HG03139 (cell line): Measurements from ENCODE around the gene FKBP1C.
"Not testable (repeated sequence)": the region's sequence is repeated elsewhere in the genome, so short reads cannot be mapped to it uniquely, and the experiment has no call there.

Experiments used
- ATAC-seq: cut with Tn5 transposase; IDR thresholded peaks from one replicate; pipeline ENCODE4 v1.9.1; 2021; ENCODE audit not compliant: unreplicated experiment

The FKBP1C gene

DNA sequence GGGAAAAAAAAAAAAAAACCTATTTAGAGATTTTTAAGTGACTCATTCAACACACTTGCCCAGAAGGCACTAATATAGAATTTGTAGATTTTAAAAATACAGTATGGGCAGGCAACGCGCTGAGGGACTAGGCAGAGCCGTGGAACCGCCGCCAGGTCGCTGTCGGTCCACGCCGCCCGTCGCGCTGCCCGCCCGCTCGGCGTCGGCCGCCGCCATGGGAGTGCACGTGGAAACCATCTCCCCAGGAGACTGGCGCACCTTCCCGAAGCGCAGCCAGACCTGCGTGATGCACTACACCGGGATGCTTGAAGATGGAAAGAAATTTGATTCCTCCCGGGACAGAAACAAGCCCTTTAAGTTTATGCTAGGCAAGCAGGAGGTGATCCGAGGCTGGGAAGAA is at the start of gene FKBP1C:
TSS of gene FKBP1C (plus strand) at position 127 of the 400 bp plus-strand sequence.
- not testable (repeated sequence) for ATAC-seq

GRCh38 chr6:63164047-63164803 is 47.0 kb upstream of the FKBP1C start:
- ATAC-seq = not testable (repeated sequence)

GRCh38 chr6:63174173-63174572 is 37.1 kb upstream of the FKBP1C start:
- no peak for ATAC-seq

DNA sequence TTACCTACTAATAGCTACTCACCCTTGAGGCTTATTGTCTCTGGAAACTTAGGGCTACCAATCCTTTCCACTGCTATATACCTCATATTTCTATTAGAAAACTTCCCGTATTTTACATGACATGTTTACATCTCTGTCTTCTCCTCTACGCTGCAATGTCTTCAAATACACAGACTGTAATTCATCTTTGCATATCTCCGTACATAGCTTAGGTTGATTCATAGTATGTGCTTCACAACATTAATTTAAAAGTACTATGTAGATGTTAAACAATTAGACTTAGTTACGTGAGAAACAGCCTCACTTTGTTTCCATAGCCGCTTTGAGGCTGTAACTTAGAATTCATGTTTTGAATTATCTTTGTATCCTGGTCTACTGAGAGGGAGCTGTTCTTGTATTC is 35.1 kb upstream of the FKBP1C start:
- no peak for ATAC-seq

- ATAC-seq = no peak
These were observed 30.9 kb upstream of the FKBP1C start for GRCh38 chr6:63180367-63180766.

GRCh38 chr6:63186970-63187369 is 24.3 kb upstream of the FKBP1C start:
- no peak for ATAC-seq

DNA sequence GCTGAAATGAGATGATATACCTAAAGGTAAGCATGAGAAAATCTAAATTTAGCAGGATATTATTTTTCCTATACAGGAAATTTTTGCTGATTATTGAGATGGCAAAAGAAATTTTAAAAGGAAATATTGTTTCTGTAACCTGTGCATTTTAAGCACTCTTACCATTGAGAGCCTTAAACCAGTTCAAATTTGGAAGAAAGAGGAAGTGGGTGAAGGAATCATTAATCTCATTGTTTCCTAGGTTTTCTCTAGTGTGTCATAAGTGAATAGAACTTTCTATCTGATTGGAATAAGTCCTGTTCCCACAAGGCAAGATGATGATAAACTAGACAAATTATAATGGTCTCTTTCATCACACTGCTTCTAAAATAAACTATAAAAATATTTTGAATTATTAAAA is 22.4 kb upstream of the FKBP1C start:
- no peak for ATAC-seq

DNA sequence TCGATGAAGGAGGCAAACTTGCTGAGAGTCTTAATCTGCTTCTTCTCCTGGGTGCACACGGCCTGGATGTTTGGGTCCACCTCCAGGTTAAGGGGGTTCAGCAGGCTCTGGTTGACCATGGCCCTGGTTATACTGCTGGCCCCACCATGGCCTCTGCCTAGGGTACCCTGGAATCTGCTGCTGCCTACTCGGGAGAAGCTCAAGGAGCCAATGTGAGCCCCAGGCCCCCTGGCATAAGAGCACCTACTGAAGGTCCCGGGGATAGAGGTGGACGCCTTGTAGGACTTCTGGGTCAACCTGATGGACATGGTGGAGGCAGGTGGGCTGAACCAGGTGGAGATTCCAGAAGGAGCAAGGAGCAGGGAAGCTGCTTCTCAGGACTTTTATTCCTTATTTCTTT is 17.9 kb upstream of the FKBP1C start:
- no peak for ATAC-seq

GRCh38 chr6:63197741-63198140 is 13.5 kb upstream of the FKBP1C start:
- ATAC-seq = no peak

DNA sequence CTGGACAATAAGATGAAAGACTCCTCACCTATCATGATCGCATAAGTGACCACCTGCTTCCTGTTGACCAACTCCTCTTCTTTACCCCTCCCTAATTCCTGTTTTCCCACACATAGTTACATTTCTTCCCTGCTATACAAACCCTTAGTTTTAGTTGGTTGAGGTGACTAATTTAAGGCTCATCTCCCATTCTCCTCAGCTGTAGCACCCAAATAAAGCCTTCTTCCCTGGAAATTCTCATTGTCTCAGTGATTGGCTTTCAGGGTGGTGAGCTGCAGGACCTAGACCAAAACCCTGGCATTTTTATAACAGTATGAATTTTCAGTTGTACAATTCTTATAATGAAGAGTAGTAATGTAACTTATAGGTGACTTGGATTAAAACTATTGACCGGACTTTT is 2.1 kb downstream of the FKBP1C start:
- no peak for ATAC-seq

- no peak for ATAC-seq
These were observed 3.5 kb downstream of the FKBP1C start for GRCh38 chr6:63214816-63215215.

GRCh38 chr6:63224179-63224578 is 12.9 kb downstream of the FKBP1C start:
- no peak for ATAC-seq

- not testable (repeated sequence) for ATAC-seq
These were observed 14.7 kb downstream of the FKBP1C start for GRCh38 chr6:63225987-63226386.

GRCh38 chr6:63227928-63228894 is 16.9 kb downstream of the FKBP1C start:
- not testable (repeated sequence) for ATAC-seq

DNA sequence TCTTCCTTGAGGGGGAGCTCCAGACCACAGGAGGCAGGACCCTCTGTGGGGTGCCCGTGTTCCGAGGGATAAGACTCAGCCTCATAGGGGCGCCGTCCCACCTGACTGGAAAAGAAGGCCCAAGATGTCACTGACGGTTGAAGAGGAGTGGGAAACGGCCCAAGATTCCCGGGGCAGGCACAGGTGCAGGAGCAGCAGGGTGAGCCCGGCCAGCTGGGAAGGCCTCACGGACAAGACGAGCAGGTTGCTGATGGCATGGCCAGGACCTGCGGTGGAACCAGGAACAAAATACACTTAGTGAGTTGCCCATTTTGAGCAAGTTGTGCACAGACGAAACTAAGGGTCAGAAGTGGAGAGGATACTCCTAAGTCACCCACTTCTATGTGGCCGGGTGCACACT is 18.8 kb downstream of the FKBP1C start:
- ATAC-seq = not testable (repeated sequence)

GRCh38 chr6:63230511-63230910 is 19.2 kb downstream of the FKBP1C start:
- ATAC-seq = not testable (repeated sequence)

GRCh38 chr6:63236398-63236817 is 25.1 kb downstream of the FKBP1C start:
- ATAC-seq = peak; percentile 63

- ATAC-seq = no peak
These were observed 34.2 kb downstream of the FKBP1C start for GRCh38 chr6:63245420-63245819.

- peak; percentile 58 for ATAC-seq
These were observed 34.6 kb downstream of the FKBP1C start for GRCh38 chr6:63245909-63246308.

DNA sequence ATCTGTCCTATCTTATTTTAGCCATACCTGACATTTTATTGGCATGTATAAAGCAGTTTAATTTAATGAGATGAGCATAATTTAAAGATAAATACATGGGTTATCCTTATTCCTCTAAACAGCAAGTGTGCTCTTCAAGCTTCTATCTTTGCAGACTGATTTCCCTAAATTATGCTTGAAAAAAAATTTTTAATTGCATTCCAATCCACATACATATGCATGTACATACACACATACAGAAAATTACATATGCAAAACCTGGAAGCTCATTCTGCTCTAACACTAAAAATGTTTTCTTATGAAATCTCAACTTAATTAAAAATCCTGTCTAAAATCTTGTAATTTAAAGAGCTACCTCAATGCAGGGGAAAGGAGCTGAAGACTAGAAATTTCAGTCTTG is 35.3 kb downstream of the FKBP1C start:
- no peak for ATAC-seq

DNA sequence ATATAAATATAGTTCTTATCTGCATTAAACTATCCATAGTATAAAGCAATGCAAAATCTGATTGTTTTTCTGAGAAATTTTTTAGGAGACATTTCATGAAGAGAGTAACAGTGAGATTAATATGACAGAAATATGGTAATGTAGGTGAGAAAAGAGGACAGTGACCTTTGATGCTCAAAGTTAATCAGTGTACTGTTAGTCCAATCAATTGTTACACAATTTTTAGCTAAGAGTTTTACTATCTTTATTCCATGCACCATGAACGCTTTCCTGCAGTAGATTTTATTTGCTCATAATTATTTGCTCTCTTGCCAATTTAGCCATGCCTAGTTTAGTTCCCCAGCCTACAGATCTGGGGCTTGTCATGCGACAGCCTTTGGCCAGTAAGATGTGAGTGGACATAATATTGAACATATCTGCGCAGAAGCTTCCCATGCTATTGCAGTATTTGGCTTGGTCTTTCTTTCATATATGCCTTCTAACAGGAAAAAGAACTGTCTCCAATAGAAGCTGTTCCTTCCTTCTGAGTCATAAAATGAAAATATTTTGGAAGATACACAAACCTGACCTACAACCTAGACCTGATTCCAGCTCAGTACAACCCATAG is 38.7 kb downstream of the FKBP1C start:
- ATAC-seq = no peak
